GM23248 (cell line): Measurements from ENCODE around the gene SMARCAL1.

Source experiments
- EZH2 ChIP-seq: fragments of 200-600 bp; sonication (generic); IDR thresholded peaks from 2 replicates; pipeline ENCODE4 v1.6.1; 2018; ENCODE audit warnings: antibody characterized with exemption, mild to moderate bottlenecking; ENCODE audit not compliant: insufficient read depth, poor library complexity, severe bottlenecking
- EZH2phosphoT487 ChIP-seq: fragments of 200-600 bp; sonication (generic); IDR thresholded peaks from 2 replicates; pipeline ENCODE4 v1.6.1; 2018; ENCODE audit warnings: antibody characterized with exemption, moderate library complexity, mild to moderate bottlenecking, low read depth; ENCODE audit not compliant: insufficient read depth

- TF ChIP-seq EZH2, result no peak
- TF ChIP-seq EZH2phosphoT487, result no peak
Observed at GRCh38 chr2:216447293-216447692, 35.0 kb downstream of the SMARCAL1 start.
